ENCODE measurements around the gene MANBA. TPM values are rescaled to one million over a fixed set of nuclear protein-coding genes. Genes with fewer than 3 reads are reported as not detected.

MANBA gene
- total and polyA plus RNA-seq, 2 of the 13 experiments (the other 11 are each of a cell fraction or from before 2014, with no cell fraction given), result 11.7 to 33.3 TPM

DNA sequence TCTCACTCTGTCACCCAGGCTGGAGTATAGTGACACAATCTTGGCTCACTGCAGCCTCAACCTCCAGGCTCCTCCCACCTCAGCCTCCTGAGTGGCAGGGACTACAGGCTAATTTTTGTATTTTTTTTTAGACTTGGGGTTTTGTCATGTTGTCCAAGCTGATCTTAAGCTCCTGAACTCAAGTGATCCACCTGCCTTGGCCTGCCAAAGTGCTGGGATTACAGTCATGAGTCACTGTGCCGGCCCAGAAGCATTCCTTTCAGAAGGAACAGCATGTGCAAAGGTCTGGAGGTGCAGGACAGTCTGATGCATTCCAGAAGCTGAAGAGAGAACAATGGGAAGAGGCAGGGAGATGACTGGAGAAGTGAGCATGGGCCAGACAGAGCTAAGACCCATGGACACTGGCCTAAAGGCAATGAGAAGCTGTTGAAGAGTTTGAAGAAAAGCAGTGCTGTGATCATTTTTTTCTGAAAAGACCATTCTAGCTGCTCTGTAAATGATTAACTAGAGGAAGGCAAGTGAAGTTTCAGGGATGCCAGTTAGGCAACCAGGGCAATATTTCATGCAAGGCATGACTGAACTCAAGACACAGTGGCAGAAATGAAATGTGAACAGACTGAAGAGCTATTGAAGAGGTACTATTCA is 43.2 kb downstream of the MANBA start (continued):
- TF ChIP-seq, protein P1, sequence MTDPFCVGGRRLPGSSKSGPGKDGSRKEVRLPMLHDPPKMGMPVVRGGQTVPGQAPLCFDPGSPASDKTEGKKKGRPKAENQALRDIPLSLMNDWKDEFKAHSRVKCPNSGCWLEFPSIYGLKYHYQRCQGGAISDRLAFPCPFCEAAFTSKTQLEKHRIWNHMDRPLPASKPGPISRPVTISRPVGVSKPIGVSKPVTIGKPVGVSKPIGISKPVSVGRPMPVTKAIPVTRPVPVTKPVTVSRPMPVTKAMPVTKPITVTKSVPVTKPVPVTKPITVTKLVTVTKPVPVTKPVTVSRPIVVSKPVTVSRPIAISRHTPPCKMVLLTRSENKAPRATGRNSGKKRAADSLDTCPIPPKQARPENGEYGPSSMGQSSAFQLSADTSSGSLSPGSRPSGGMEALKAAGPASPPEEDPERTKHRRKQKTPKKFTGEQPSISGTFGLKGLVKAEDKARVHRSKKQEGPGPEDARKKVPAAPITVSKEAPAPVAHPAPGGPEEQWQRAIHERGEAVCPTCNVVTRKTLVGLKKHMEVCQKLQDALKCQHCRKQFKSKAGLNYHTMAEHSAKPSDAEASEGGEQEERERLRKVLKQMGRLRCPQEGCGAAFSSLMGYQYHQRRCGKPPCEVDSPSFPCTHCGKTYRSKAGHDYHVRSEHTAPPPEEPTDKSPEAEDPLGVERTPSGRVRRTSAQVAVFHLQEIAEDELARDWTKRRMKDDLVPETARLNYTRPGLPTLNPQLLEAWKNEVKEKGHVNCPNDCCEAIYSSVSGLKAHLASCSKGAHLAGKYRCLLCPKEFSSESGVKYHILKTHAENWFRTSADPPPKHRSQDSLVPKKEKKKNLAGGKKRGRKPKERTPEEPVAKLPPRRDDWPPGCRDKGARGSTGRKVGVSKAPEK (CRISPR knock-in tag; IDR thresholded peaks at IDR 0.05; ENCODE audit: borderline replicate concordance), result peak; percentile 62; the same call in 1 of the 2 replicates
- TF ChIP-seq, protein P2, sequence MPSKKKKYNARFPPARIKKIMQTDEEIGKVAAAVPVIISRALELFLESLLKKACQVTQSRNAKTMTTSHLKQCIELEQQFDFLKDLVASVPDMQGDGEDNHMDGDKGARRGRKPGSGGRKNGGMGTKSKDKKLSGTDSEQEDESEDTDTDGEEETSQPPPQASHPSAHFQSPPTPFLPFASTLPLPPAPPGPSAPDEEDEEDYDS (CRISPR knock-in tag; IDR thresholded peaks at IDR 0.05), result no peak
- TF ChIP-seq ZKSCAN5 (CRISPR knock-in tag; IDR thresholded peaks at IDR 0.05) (0 out of 2 replicates have a peak, but pooled peaks have one; percentile 51), ZNF589 (CRISPR knock-in tag; conservative IDR thresholded peaks at IDR 0.05) (no peak), FOXO1 (CRISPR knock-in tag; IDR thresholded peaks at IDR 0.05) (no peak), ZNF790 (CRISPR knock-in tag; IDR thresholded peaks at IDR 0.05; ENCODE audit: borderline replicate concordance) (no peak), THAP11 (CRISPR knock-in tag; IDR thresholded peaks at IDR 0.05) (peak; percentile 23; the same call in 1 of the 2 replicates), ZBTB42 (CRISPR knock-in tag; IDR thresholded peaks at IDR 0.05) (no peak), MTA1 (CRISPR knock-in tag; IDR thresholded peaks at IDR 0.05; ENCODE audit: borderline replicate concordance) (no peak), SKI (IDR thresholded peaks at IDR 0.05; ENCODE audit: partially characterized antibody) (peak; percentile 24), MAZ (IDR thresholded peaks at IDR 0.05; ENCODE audit: borderline replicate concordance, low read depth, low read length) (no peak), MAZ (CRISPR knock-in tag; IDR thresholded peaks at IDR 0.05; ENCODE audit: low read depth) (no peak), ATAD3A (CRISPR knock-in tag; IDR thresholded peaks at IDR 0.05) (no peak), PCBP1 (IDR thresholded peaks at IDR 0.05; ENCODE audit: borderline replicate concordance, low read depth, low read length) (no peak), RBFOX2 (IDR thresholded peaks at IDR 0.05; ENCODE audit: low read depth, low read length) (no peak), TAF1 (CRISPR knock-in tag; IDR thresholded peaks at IDR 0.05) (no peak), THYN1 (CRISPR knock-in tag; IDR thresholded peaks at IDR 0.05; ENCODE audit: borderline replicate concordance, low read depth) (no peak), RFX1 (IDR thresholded peaks at IDR 0.05) (no peak)
- TF ChIP-seq, protein P3, sequence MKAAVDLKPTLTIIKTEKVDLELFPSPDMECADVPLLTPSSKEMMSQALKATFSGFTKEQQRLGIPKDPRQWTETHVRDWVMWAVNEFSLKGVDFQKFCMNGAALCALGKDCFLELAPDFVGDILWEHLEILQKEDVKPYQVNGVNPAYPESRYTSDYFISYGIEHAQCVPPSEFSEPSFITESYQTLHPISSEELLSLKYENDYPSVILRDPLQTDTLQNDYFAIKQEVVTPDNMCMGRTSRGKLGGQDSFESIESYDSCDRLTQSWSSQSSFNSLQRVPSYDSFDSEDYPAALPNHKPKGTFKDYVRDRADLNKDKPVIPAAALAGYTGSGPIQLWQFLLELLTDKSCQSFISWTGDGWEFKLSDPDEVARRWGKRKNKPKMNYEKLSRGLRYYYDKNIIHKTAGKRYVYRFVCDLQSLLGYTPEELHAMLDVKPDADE (CRISPR knock-in tag; IDR thresholded peaks at IDR 0.05), result no peak
- TF ChIP-seq, protein P4, sequence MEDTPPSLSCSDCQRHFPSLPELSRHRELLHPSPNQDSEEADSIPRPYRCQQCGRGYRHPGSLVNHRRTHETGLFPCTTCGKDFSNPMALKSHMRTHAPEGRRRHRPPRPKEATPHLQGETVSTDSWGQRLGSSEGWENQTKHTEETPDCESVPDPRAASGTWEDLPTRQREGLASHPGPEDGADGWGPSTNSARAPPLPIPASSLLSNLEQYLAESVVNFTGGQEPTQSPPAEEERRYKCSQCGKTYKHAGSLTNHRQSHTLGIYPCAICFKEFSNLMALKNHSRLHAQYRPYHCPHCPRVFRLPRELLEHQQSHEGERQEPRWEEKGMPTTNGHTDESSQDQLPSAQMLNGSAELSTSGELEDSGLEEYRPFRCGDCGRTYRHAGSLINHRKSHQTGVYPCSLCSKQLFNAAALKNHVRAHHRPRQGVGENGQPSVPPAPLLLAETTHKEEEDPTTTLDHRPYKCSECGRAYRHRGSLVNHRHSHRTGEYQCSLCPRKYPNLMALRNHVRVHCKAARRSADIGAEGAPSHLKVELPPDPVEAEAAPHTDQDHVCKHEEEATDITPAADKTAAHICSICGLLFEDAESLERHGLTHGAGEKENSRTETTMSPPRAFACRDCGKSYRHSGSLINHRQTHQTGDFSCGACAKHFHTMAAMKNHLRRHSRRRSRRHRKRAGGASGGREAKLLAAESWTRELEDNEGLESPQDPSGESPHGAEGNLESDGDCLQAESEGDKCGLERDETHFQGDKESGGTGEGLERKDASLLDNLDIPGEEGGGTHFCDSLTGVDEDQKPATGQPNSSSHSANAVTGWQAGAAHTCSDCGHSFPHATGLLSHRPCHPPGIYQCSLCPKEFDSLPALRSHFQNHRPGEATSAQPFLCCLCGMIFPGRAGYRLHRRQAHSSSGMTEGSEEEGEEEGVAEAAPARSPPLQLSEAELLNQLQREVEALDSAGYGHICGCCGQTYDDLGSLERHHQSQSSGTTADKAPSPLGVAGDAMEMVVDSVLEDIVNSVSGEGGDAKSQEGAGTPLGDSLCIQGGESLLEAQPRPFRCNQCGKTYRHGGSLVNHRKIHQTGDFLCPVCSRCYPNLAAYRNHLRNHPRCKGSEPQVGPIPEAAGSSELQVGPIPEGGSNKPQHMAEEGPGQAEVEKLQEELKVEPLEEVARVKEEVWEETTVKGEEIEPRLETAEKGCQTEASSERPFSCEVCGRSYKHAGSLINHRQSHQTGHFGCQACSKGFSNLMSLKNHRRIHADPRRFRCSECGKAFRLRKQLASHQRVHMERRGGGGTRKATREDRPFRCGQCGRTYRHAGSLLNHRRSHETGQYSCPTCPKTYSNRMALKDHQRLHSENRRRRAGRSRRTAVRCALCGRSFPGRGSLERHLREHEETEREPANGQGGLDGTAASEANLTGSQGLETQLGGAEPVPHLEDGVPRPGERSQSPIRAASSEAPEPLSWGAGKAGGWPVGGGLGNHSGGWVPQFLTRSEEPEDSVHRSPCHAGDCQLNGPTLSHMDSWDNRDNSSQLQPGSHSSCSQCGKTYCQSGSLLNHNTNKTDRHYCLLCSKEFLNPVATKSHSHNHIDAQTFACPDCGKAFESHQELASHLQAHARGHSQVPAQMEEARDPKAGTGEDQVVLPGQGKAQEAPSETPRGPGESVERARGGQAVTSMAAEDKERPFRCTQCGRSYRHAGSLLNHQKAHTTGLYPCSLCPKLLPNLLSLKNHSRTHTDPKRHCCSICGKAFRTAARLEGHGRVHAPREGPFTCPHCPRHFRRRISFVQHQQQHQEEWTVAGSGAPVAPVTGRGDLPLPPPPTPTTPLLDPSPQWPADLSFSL (CRISPR knock-in tag; IDR thresholded peaks at IDR 0.05), result no peak
